Measurements from ENCODE around the gene ZNF419.
"Not testable (repeated sequence)": the region's sequence is repeated elsewhere in the genome, so short reads cannot be mapped to it uniquely, and the experiment has no call there.

ZNF419 gene

DNA sequence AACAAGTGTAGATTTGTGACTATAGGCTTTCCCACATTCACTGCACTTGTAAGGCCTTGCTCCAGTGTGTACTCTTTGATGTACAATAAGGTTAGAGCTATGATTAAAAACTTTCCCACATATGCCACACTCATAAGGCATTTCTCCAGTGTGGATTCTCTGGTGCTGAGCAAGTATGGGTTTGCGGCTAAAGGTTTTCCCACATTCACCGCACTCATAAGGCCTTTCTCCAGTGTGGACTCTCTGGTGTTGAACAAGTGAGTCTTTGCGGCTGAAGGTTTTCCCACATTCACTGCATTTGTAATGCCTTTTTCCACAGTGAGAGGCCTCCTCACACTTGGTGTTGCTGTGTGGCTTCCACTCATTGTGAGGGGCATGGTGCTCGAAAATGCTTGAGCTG is 13.9 kb upstream of the ZNF419 start:
- Histone ChIP-seq H4K8ac (ENCODE audit: low read length) (no peak overlapping the region), H3K4me2 (ENCODE audit: low read length, poor library complexity, severe bottlenecking) (no peak overlapping the region), H3K4me3 (ENCODE audit: insufficient read depth in 1 of 2, low read depth in 1 of 2, low read length in 2 of 2) (peak overlapping the region in 1 of 2 experiments; percentile 85), H4K91ac (ENCODE audit: low read length) (no peak overlapping the region), H3K9me3 (ENCODE audit: control insufficient read depth, low read length) (peaks cover 78% of the 10 kb centered on the region), H3K79me1 (replicated peaks; ENCODE audit: low read length, poor library complexity, severe bottlenecking) (peaks cover 41% of the 10 kb centered on the region), H3K36me3 (ENCODE audit: control insufficient read depth in 1 of 2, insufficient read depth in 2 of 2, low read depth in 1 of 2, low read length in 2 of 2) (peaks cover 33 to 53% of the 10 kb centered on the region in 2 experiments), H3K23ac (ENCODE audit: low read length in 2 of 2) (no peak overlapping the region), H2BK120ac (ENCODE audit: low read depth, low read length) (no peak overlapping the region), H2BK5ac (ENCODE audit: low read depth, low read length, poor library complexity, severe bottlenecking) (no peak overlapping the region), H3K14ac (ENCODE audit: low read length in 2 of 2) (no peak overlapping the region), H2BK15ac (ENCODE audit: low read depth, poor library complexity, severe bottlenecking) (no peak overlapping the region), H3K27me3 (ENCODE audit: control insufficient read depth in 1 of 2, insufficient read depth in 1 of 2, low read length in 2 of 2) (no peaks in the 10 kb centered on the region), H2AK5ac (ENCODE audit: low read length, severe bottlenecking) (no peak overlapping the region), H3K4ac (ENCODE audit: low read depth in 1 of 2, low read length in 2 of 2) (no peak overlapping the region), H2AFZ (ENCODE audit: low read depth, low read length) (no peak overlapping the region), H2BK12ac (ENCODE audit: low read length in 2 of 2) (no peak overlapping the region), H3K9ac (ENCODE audit: low read length) (no peak overlapping the region), H3K18ac (ENCODE audit: low read depth in 1 of 2, low read length in 2 of 2) (no peak overlapping the region), H3K27ac (ENCODE audit: low read length, poor library complexity, severe bottlenecking) (no peak overlapping the region), H3K4me1 (ENCODE audit: control insufficient read depth, insufficient read depth, low read depth, low read length) (no peaks in the 10 kb centered on the region)
- 100% methylated on average over 4 of the region's 4 CpGs for WGBS
- no peak for DNase-seq

GRCh38 chr19:57477191-57478008 is 10.2 kb upstream of the ZNF419 start, which contains the start of gene ZNF772:
Gene ZNF772, minus strand, starts transcription at chr19:57477566. Its CDS starts 257 bp downstream, at chr19:57477309.
- no peak within 1 kb of the TSS for H3K23ac ChIP-seq (ENCODE audit: low read length in 2 of 2)
- H3K36me3 ChIP-seq (ENCODE audit: control insufficient read depth in 1 of 2, insufficient read depth in 2 of 2, low read depth in 1 of 2, low read length in 2 of 2) = peaks cover 33 to 39% of the 10 kb centered on the region in 2 experiments
- H2BK12ac ChIP-seq (ENCODE audit: low read length in 2 of 2) = no peak within 1 kb of the TSS
- peak within 1 kb of the TSS; percentile 90 for H4K91ac ChIP-seq (ENCODE audit: low read length)
- H2BK5ac ChIP-seq (ENCODE audit: low read depth, low read length, poor library complexity, severe bottlenecking) = no peak within 1 kb of the TSS
- H3K9me3 ChIP-seq (ENCODE audit: control insufficient read depth, low read length) = peaks cover 42% of the 10 kb centered on the region
- no peaks in the 10 kb centered on the region for H3K27me3 ChIP-seq (ENCODE audit: control insufficient read depth in 1 of 2, insufficient read depth in 1 of 2, low read length in 2 of 2)
- H3K4ac ChIP-seq (ENCODE audit: low read depth in 1 of 2, low read length in 2 of 2) = peak within 1 kb of the TSS; percentile 81 to 86
- peak within 1 kb of the TSS; percentile 97 for H4K8ac ChIP-seq (ENCODE audit: low read length)
- H2AK5ac ChIP-seq (ENCODE audit: low read length, severe bottlenecking) = peak within 1 kb of the TSS; percentile 38
- peak within 1 kb of the TSS; percentile 83 to 85 for H3K4me3 ChIP-seq (ENCODE audit: insufficient read depth in 1 of 2, low read depth in 1 of 2, low read length in 2 of 2)
- H2BK15ac ChIP-seq (ENCODE audit: low read depth, poor library complexity, severe bottlenecking) = no peak within 1 kb of the TSS
- 11% methylated on average over 38 of the region's 38 CpGs for WGBS
- peak within 1 kb of the TSS; percentile 86 for H3K9ac ChIP-seq (ENCODE audit: low read length)
- peak within 1 kb of the TSS; percentile 69 for H3K4me2 ChIP-seq (ENCODE audit: low read length, poor library complexity, severe bottlenecking)
- peak within 1 kb of the TSS; percentile 88 to 93 for H3K18ac ChIP-seq (ENCODE audit: low read depth in 1 of 2, low read length in 2 of 2)
- no peaks in the 10 kb centered on the region for H3K4me1 ChIP-seq (ENCODE audit: control insufficient read depth, insufficient read depth, low read depth, low read length)
- no peak within 1 kb of the TSS for H3K14ac ChIP-seq (ENCODE audit: low read length in 2 of 2)
- H2AFZ ChIP-seq (ENCODE audit: low read depth, low read length) = peak within 1 kb of the TSS; percentile 87
- DNase-seq = peak; percentile 98
- peak within 1 kb of the TSS; percentile 42 for H2BK120ac ChIP-seq (ENCODE audit: low read depth, low read length)
- peaks cover 36% of the 10 kb centered on the region for H3K79me1 ChIP-seq (replicated peaks; ENCODE audit: low read length, poor library complexity, severe bottlenecking)
- H3K27ac ChIP-seq (ENCODE audit: low read length, poor library complexity, severe bottlenecking) = peak within 1 kb of the TSS; percentile 80

DNA sequence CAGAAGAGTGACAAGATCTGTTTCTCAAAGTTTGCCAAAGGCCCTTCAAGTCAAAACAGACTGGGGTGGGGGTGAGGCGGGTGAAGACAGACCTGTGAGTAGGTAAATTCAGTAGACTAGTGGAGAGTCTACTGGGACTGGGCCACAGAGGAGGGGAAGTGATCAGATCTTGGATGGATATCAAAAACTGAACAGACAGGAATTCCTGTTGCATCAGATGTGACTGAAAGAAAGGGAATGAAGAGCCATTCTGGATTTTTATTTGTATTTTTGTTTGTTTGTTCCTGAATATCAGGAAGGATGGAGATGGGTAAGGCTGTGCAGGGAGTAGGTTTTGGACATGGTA is 722 bp downstream of the ZNF419 start:
- H2BK15ac ChIP-seq (ENCODE audit: low read depth, poor library complexity, severe bottlenecking); H3K27ac ChIP-seq (ENCODE audit: low read length, poor library complexity, severe bottlenecking); H2BK120ac ChIP-seq (ENCODE audit: low read depth, low read length); H2AK5ac ChIP-seq (ENCODE audit: low read length, severe bottlenecking); H4K8ac ChIP-seq (ENCODE audit: low read length); H3K27me3 ChIP-seq (ENCODE audit: control insufficient read depth in 1 of 2, insufficient read depth in 1 of 2, low read length in 2 of 2); H2BK5ac ChIP-seq (ENCODE audit: low read depth, low read length, poor library complexity, severe bottlenecking); H3K23ac ChIP-seq (ENCODE audit: low read length in 2 of 2); H3K14ac ChIP-seq (ENCODE audit: low read length in 2 of 2); H4K91ac ChIP-seq (ENCODE audit: low read length); H2BK12ac ChIP-seq (ENCODE audit: low read length in 2 of 2); H3K4me1 ChIP-seq (ENCODE audit: control insufficient read depth, insufficient read depth, low read depth, low read length); H2AFZ ChIP-seq (ENCODE audit: low read depth, low read length); H3K4ac ChIP-seq (ENCODE audit: low read depth in 1 of 2, low read length in 2 of 2); H3K18ac ChIP-seq (ENCODE audit: low read depth in 1 of 2, low read length in 2 of 2): not testable (repeated sequence)
- DNase-seq = peak; percentile 7
- peaks cover 20% of the 10 kb centered on the region for H3K79me1 ChIP-seq (replicated peaks; ENCODE audit: low read length, poor library complexity, severe bottlenecking)
- WGBS = no CpG with 5 or more reads among the region's 1 CpG
- H3K4me2 ChIP-seq (ENCODE audit: low read length, poor library complexity, severe bottlenecking) = peak overlapping the region; percentile 17
- H3K9ac ChIP-seq (ENCODE audit: low read length) = peak overlapping the region; percentile 79
- H3K9me3 ChIP-seq (ENCODE audit: control insufficient read depth, low read length) = peaks cover 14% of the 10 kb centered on the region
- peak overlapping the region in 1 of 2 experiments; percentile 75 for H3K4me3 ChIP-seq (ENCODE audit: insufficient read depth in 1 of 2, low read depth in 1 of 2, low read length in 2 of 2)
- peaks cover 29 to 32% of the 10 kb centered on the region in 2 experiments for H3K36me3 ChIP-seq (ENCODE audit: control insufficient read depth in 1 of 2, insufficient read depth in 2 of 2, low read depth in 1 of 2, low read length in 2 of 2)

- not testable (repeated sequence) for H3K27me3 ChIP-seq (ENCODE audit: control insufficient read depth in 1 of 2, insufficient read depth in 1 of 2, low read length in 2 of 2); H2AFZ ChIP-seq (ENCODE audit: low read depth, low read length); H3K9ac ChIP-seq (ENCODE audit: low read length); H2BK120ac ChIP-seq (ENCODE audit: low read depth, low read length); H3K4me1 ChIP-seq (ENCODE audit: control insufficient read depth, insufficient read depth, low read depth, low read length); H3K14ac ChIP-seq (ENCODE audit: low read length in 2 of 2); H3K27ac ChIP-seq (ENCODE audit: low read length, poor library complexity, severe bottlenecking); H2BK12ac ChIP-seq (ENCODE audit: low read length in 2 of 2); H4K8ac ChIP-seq (ENCODE audit: low read length); H3K23ac ChIP-seq (ENCODE audit: low read length in 2 of 2); H4K91ac ChIP-seq (ENCODE audit: low read length); H2BK5ac ChIP-seq (ENCODE audit: low read depth, low read length, poor library complexity, severe bottlenecking); H3K4ac ChIP-seq (ENCODE audit: low read depth in 1 of 2, low read length in 2 of 2); H3K4me2 ChIP-seq (ENCODE audit: low read length, poor library complexity, severe bottlenecking); H2BK15ac ChIP-seq (ENCODE audit: low read depth, poor library complexity, severe bottlenecking); H3K18ac ChIP-seq (ENCODE audit: low read depth in 1 of 2, low read length in 2 of 2); H2AK5ac ChIP-seq (ENCODE audit: low read length, severe bottlenecking)
- Histone ChIP-seq H3K79me1 (replicated peaks; ENCODE audit: low read length, poor library complexity, severe bottlenecking) (peaks cover 27% of the 10 kb centered on the region), H3K36me3 (ENCODE audit: control insufficient read depth in 1 of 2, insufficient read depth in 2 of 2, low read depth in 1 of 2, low read length in 2 of 2) (peaks cover 18 to 25% of the 10 kb centered on the region in 2 experiments), H3K4me3 (ENCODE audit: insufficient read depth in 1 of 2, low read depth in 1 of 2, low read length in 2 of 2) (peak overlapping the region in 1 of 2 experiments; percentile 86), H3K9me3 (ENCODE audit: control insufficient read depth, low read length) (peaks cover 13% of the 10 kb centered on the region)
- peak; percentile 11 for DNase-seq
Measured at GRCh38 chr19:57499332-57499679, 11.8 kb downstream of the ZNF419 start.

Measured in mesenchymal stem cell (in vitro differentiated cells and primary cell).